Loucy (cell line): ENCODE data around the gene MEGF6.

Experiments
- EZH2phosphoT487 ChIP-seq: fragments of 200-600 bp; IDR thresholded peaks from 2 replicates; pipeline ENCODE4 v1.6.1; 2018; ENCODE audit warnings: antibody characterized with exemption, mild to moderate bottlenecking, moderate library complexity, borderline replicate concordance
- TF ChIP-seq, protein P1 (sequence below): fragments of 200-600 bp; sonication (generic); conservative IDR thresholded peaks from 2 replicates; pipeline ENCODE4 v1.5.1; 2014; ENCODE audit warnings: mild to moderate bottlenecking, antibody characterized with exemption, low read length

DNA sequence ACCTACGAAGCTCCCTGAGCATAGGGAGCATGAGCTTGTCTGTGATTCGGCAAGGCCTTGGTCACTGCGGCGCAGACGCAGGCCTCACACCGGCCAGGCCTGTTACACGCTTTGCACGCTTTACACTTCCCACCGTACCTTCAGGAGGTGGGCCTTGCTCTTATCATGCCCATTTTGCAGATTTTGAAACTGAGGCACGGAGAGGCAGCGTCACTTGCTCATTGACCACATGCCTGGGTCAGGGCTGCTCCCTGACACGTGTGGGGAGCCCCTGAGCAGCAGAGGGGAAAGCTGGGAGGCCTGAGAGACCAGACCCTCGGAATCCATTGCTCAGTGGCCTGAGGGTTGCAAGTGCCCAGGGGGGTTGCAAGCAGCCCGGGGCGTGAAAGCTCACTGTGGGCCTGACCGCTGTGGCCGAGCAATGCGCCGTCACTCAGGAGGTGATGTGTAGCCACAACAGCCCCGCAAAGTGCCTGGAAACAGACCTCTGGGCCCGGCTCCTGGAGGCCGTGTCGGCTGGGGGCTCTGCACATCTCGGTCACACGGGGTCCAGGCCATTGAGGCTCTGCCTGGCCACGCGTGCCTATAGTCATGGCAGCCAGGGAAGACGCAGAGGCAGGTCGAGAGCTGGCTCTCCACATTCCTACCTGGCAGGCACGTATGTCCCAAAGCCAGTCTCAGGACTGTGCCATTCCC is 149.9 kb downstream of the MEGF6 start:
- TF ChIP-seq, protein P1, sequence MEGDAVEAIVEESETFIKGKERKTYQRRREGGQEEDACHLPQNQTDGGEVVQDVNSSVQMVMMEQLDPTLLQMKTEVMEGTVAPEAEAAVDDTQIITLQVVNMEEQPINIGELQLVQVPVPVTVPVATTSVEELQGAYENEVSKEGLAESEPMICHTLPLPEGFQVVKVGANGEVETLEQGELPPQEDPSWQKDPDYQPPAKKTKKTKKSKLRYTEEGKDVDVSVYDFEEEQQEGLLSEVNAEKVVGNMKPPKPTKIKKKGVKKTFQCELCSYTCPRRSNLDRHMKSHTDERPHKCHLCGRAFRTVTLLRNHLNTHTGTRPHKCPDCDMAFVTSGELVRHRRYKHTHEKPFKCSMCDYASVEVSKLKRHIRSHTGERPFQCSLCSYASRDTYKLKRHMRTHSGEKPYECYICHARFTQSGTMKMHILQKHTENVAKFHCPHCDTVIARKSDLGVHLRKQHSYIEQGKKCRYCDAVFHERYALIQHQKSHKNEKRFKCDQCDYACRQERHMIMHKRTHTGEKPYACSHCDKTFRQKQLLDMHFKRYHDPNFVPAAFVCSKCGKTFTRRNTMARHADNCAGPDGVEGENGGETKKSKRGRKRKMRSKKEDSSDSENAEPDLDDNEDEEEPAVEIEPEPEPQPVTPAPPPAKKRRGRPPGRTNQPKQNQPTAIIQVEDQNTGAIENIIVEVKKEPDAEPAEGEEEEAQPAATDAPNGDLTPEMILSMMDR, result no peak
- TF ChIP-seq EZH2phosphoT487, result no peak
